ENCODE results near the gene NDEL1.

- no peak for TF ChIP-seq POLR2AphosphoS5 (IDR thresholded peaks at IDR 0.05; ENCODE audit: borderline replicate concordance, low read depth, low read length)
- no peak for TF ChIP-seq EZH2 (IDR thresholded peaks at IDR 0.05)
Observed at GRCh38 chr17:8496081-8496480, 60.4 kb downstream of the NDEL1 start.

Measured in SK-N-MC (cell line).